ENCODE measurements around the gene IL17RB. TPM values are rescaled to one million over a fixed set of nuclear protein-coding genes. Genes with fewer than 3 reads are reported as not detected.

The IL17RB gene
- total and polyA plus RNA-seq, 2 of the 4 experiments (the other 2 are of a cell fraction) = under 0.01 TPM; not detected in 1

- H4K8ac ChIP-seq (ENCODE audit: low read depth in 2 of 2, low read length in 2 of 2) = peak overlapping the region in 1 of 2 experiments; percentile 32; a peak in 2 of 4 replicates
- peak overlapping the region; percentile 83 for H2AK9ac ChIP-seq (replicated peaks; ENCODE audit: low read depth, low read length, poor library complexity)
- in situ Hi-C loops (cut with MboI; ENCODE audit: low sequenced_read_pairs) = no loop called here
- peak overlapping the region; percentile 68 for H4K91ac ChIP-seq (ENCODE audit: insufficient read depth, low read depth, low read length)
- no peaks in the 10 kb centered on the region for H3K36me3 ChIP-seq (ENCODE audit: control insufficient read depth, insufficient read depth, low read length)
- H2AFZ ChIP-seq (replicated peaks; ENCODE audit: low read length, poor library complexity) = peak overlapping the region; percentile 72
- no peak overlapping the region for H4K5ac ChIP-seq (ENCODE audit: low read depth, low read length)
- H3K4me3 ChIP-seq (ENCODE audit: insufficient read depth, low read depth, low read length) = no peak overlapping the region
- DNase-seq (no peak), ATAC-seq (ENCODE audit: low read depth) (no peak)
- intact Hi-C loops (cut with micrococcal nuclease) = no loop called here
- 81% methylated on average over 9 of the region's 15 CpGs; no CpG with 5 or more reads in 1 of the 2 experiments for WGBS, 2 experiments (ENCODE audit: extremely low coverage in 2 of 2, insufficient read length in 1 of 2)
- POLR2A ChIA-PET (ENCODE audit: unreplicated experiment) = no interaction called here
- H3K79me1 ChIP-seq (ENCODE audit: low read depth in 1 of 2, low read length in 2 of 2) = no peaks in the 10 kb centered on the region
- H2BK5ac ChIP-seq (ENCODE audit: low read depth, low read length, poor library complexity, severe bottlenecking) = no peak overlapping the region
- no peaks in the 10 kb centered on the region for H3K9me3 ChIP-seq (ENCODE audit: control insufficient read depth, insufficient read depth, low read length)
- no peak overlapping the region for H3K56ac ChIP-seq (ENCODE audit: extremely low read depth, insufficient read depth, low read length)
- no peak for TF ChIP-seq USF2 (IDR thresholded peaks at IDR 0.05; ENCODE audit: low read depth, low read length)
- TF ChIP-seq CTCF (conservative IDR thresholded peaks at IDR 0.05; ENCODE audit: low read depth, low read length) = no peak
- no peak for TF ChIP-seq NFE2L2 (IDR thresholded peaks at IDR 0.05; ENCODE audit: low read depth, low read length)
- TF ChIP-seq RCOR1 (IDR thresholded peaks at IDR 0.05; ENCODE audit: insufficient replicate concordance, low read length) = no peak
- TF ChIP-seq RFX5 (IDR thresholded peaks at IDR 0.05; ENCODE audit: low read depth, low read length) = no peak
- no peak for TF ChIP-seq MAZ (IDR thresholded peaks at IDR 0.05; ENCODE audit: borderline replicate concordance, low read depth, low read length)
- TF ChIP-seq CEBPB (IDR thresholded peaks at IDR 0.05; ENCODE audit: low read depth, low read length) = no peak
- no peak for TF ChIP-seq MXI1 (IDR thresholded peaks at IDR 0.05; ENCODE audit: borderline replicate concordance, low read depth, low read length)
- TF ChIP-seq RAD21 (IDR thresholded peaks at IDR 0.05; ENCODE audit: low read length) = no peak
- TF ChIP-seq POLR2A (IDR thresholded peaks at IDR 0.05; ENCODE audit: low read depth, low read length) = no peak
- no peak for TF ChIP-seq MAFK (IDR thresholded peaks at IDR 0.05; ENCODE audit: low read depth, low read length)
- TF ChIP-seq SMC3 (IDR thresholded peaks at IDR 0.05; ENCODE audit: low read depth, low read length) = no peak
- peak overlapping the region; percentile 90; the same call in 1 of the 2 replicates for H2BK120ac ChIP-seq (ENCODE audit: low read depth, low read length)
- H2AK5ac ChIP-seq (ENCODE audit: low read depth, low read length) = peak overlapping the region; percentile 83; the same call in 1 of the 2 replicates
- no peak overlapping the region for H3K9ac ChIP-seq (ENCODE audit: low read depth, low read length)
- no peak overlapping the region; the same call in 2 of the 3 replicates for H2BK15ac ChIP-seq (ENCODE audit: low read depth, low read length)
- peaks cover 14% of the 10 kb centered on the region for H3K4me1 ChIP-seq (ENCODE audit: control insufficient read depth, insufficient read depth, low read length)
- peaks cover 20% of the 10 kb centered on the region for H3K9me1 ChIP-seq (ENCODE audit: insufficient read depth, low read length)
- CTCF ChIA-PET = no interaction called here
- H2BK20ac ChIP-seq (ENCODE audit: low read depth, low read length) = peak overlapping the region; percentile 90; the same call in 1 of the 2 replicates
- H3K27me3 ChIP-seq (ENCODE audit: control insufficient read depth, insufficient read depth, low read length) = no peaks in the 10 kb centered on the region; the same call in 1 of the 2 replicates
- peak overlapping the region; percentile 84 for H3K4ac ChIP-seq (ENCODE audit: low read depth, low read length)
- no peak overlapping the region for H3K23ac ChIP-seq (ENCODE audit: low read depth, low read length)
- no peaks in the 10 kb centered on the region for H4K20me1 ChIP-seq (ENCODE audit: insufficient read depth, low read length)
- no peak overlapping the region for H3K4me2 ChIP-seq (ENCODE audit: low read depth, low read length)
- dilution Hi-C loops (cut with HindIII; ENCODE audit: low sequenced_read_pairs, unreplicated experiment) = no loop called here
- peak overlapping the region; percentile 52; the same call in 1 of the 2 replicates for H3K14ac ChIP-seq (replicated peaks; ENCODE audit: low read depth, low read length)
- no peak overlapping the region for H3K18ac ChIP-seq (ENCODE audit: low read depth, low read length)
- BruUV-seq (replicated peaks) = no TSS peak
- H3K27ac ChIP-seq (ENCODE audit: insufficient read depth, low read length) = no peak overlapping the region
Measured at GRCh38 chr3:53807117-53807810, 39.1 kb upstream of the IL17RB start.

Measured in IMR-90 (cell line).